H1 (cell line): ENCODE results near the gene RPGR. TPM values are rescaled to one million over a fixed set of nuclear protein-coding genes. Genes with fewer than 3 reads are reported as not detected.

Source experiments
- CTCF ChIA-PET: fragments of 300-600 bp; sonication (Branson Sonifier 250); formaldehyde crosslinking; loops from one replicate; lab custom pipeline; 2021; ENCODE audit not compliant: partially characterized antibody; lab: Charles Lee
- POLR2A ChIA-PET: fragments of 300-600 bp; sonication (Branson Sonifier 250); formaldehyde crosslinking; loops from one replicate; lab custom pipeline; 2021; ENCODE audit warnings: inconsistent platforms; ENCODE audit not compliant: partially characterized antibody; lab: Charles Lee
- DNase-seq, 2 experiments: peaks; one replicate each; pipeline versions ENCODE4 v3.0.0 to v3.0.0-alpha.2; 2010 to 2022; ENCODE audit warnings: low spot score in 2 of 2, low read depth in 1 of 2, mixed read lengths in 1 of 2
- FAIRE-seq: peaks from 2 replicates; lab custom pipeline; 2011; peaks lifted over from hg19 to GRCh38; lab: Jason Lieb, UNC
- H2AFZ ChIP-seq: 2 replicates; pipeline ENCODE4 v1.8.1; 2012; ENCODE audit warnings: low read length, inconsistent platforms
- H2AK5ac ChIP-seq: 2 replicates; pipeline ENCODE4 v1.6.1; 2013; ENCODE audit warnings: low read depth, low read length
- H2BK120ac ChIP-seq: replicated peaks from 2 replicates; pipeline ENCODE3; 2013; ENCODE audit warnings: low read depth, low read length, inconsistent platforms
- H2BK12ac ChIP-seq: 2 replicates; pipeline ENCODE4 v1.6.1; 2013; ENCODE audit warnings: low read depth, low read length
- H2BK15ac ChIP-seq: 2 replicates; pipeline ENCODE4 v1.6.1; 2013; ENCODE audit warnings: low read length
- H2BK20ac ChIP-seq: 2 replicates; pipeline ENCODE4 v1.6.1; 2013; ENCODE audit warnings: low read length
- H2BK5ac ChIP-seq: 2 replicates; pipeline ENCODE4 v1.6.1; 2013; ENCODE audit warnings: low read depth, low read length
- H3K14ac ChIP-seq: 2 replicates; pipeline ENCODE4 v1.6.1; 2013; ENCODE audit warnings: inconsistent platforms; ENCODE audit not compliant: insufficient read length
- H3K18ac ChIP-seq: 2 replicates; pipeline ENCODE4 v1.6.1; 2013; ENCODE audit warnings: low read length; ENCODE audit errors: extremely low read depth
- H3K23ac ChIP-seq: 2 replicates; pipeline ENCODE4 v1.6.1; 2013; ENCODE audit warnings: inconsistent platforms; ENCODE audit not compliant: insufficient read length
- H3K23me2 ChIP-seq: 2 replicates; pipeline ENCODE4 v1.6.1; 2013; ENCODE audit warnings: low read depth, low read length
- H3K27ac ChIP-seq: 2 replicates; pipeline ENCODE4 v1.6.1; 2011; ENCODE audit warnings: low read depth, low read length, inconsistent platforms
- H3K27me3 ChIP-seq, 4 experiments: replicated peaks in 1 of 4; 1 replicate in 1 of 4; 2 replicates in 3 of 4; pipeline versions ENCODE4 v1.6.1 to v1.8.1; 2011 to 2013; ENCODE audit warnings: low read length in 3 of 4, mild to moderate bottlenecking in 3 of 4, inconsistent platforms in 2 of 4, mixed read lengths in 2 of 4, moderate library complexity in 1 of 4; ENCODE audit not compliant: control insufficient read depth in 3 of 4, insufficient read depth in 3 of 4; ENCODE audit errors: extremely low read depth in 1 of 4
- H3K36me3 ChIP-seq, 4 experiments: 2 replicates each; pipeline versions ENCODE4 v1.6.1 to v1.8.1; 2011 to 2013; ENCODE audit warnings: mild to moderate bottlenecking in 4 of 4, low read length in 3 of 4, moderate library complexity in 2 of 4, control low read depth in 1 of 4, inconsistent platforms in 1 of 4; ENCODE audit not compliant: insufficient read depth in 4 of 4, control insufficient read depth in 2 of 4
- H3K4ac ChIP-seq: replicated peaks from 2 replicates; pipeline ENCODE3; 2013; ENCODE audit warnings: low read length, low read depth, mixed read lengths, inconsistent platforms; ENCODE audit not compliant: insufficient read length
- H3K4me1 ChIP-seq, 4 experiments: replicated peaks in 1 of 4; 1 replicate in 1 of 4; 2 replicates in 3 of 4; pipeline versions ENCODE4 v1.6.1 to v1.8.1; 2011 to 2013; ENCODE audit warnings: low read length in 3 of 4, inconsistent platforms in 2 of 4, mixed read lengths in 1 of 4; ENCODE audit not compliant: insufficient read depth in 4 of 4, control insufficient read depth in 3 of 4
- H3K4me2 ChIP-seq, 2 experiments: 2 replicates each; pipeline versions ENCODE4 v1.6.1 to v1.8.1; 2011 to 2013; ENCODE audit warnings: low read depth in 2 of 2, low read length in 2 of 2, control low read depth in 1 of 2, inconsistent platforms in 1 of 2, mild to moderate bottlenecking in 1 of 2; ENCODE audit not compliant: insufficient read depth in 1 of 2
- H3K4me3 ChIP-seq, 4 experiments: fragments of 200-600, 300-600 bp in 1 of 4; sonication (generic), shearing (Covaris generic), sonication (Bioruptor Twin) in 1 of 4; 2 replicates each; pipeline versions ENCODE4 v1.5.1 to v1.8.1; 2011 to 2016; ENCODE audit warnings: low read length in 4 of 4, low read depth in 3 of 4, control low read depth in 2 of 4, inconsistent platforms in 2 of 4, mild to moderate bottlenecking in 2 of 4, mixed read lengths in 1 of 4, moderate library complexity in 1 of 4; ENCODE audit not compliant: insufficient read depth in 2 of 4; ENCODE audit errors: extremely low read depth in 1 of 4
- H3K56ac ChIP-seq: replicated peaks from 2 replicates; pipeline ENCODE3; 2013; ENCODE audit warnings: low read depth, mild to moderate bottlenecking, mixed read lengths, low read length, inconsistent platforms; ENCODE audit not compliant: insufficient read length
- H3K79me1 ChIP-seq: 2 replicates; pipeline ENCODE4 v1.6.1; 2013; ENCODE audit warnings: low read depth, low read length, control low read depth
- H3K79me2 ChIP-seq, 2 experiments: 2 replicates each; pipeline versions ENCODE4 v1.6.1 to v1.8.1; 2012 to 2013; ENCODE audit warnings: low read length in 2 of 2, mild to moderate bottlenecking in 2 of 2, inconsistent platforms in 1 of 2; ENCODE audit not compliant: insufficient read depth in 2 of 2, control insufficient read depth in 1 of 2
- H3K9ac ChIP-seq, 4 experiments: replicated peaks in 1 of 4; 1 replicate in 1 of 4; 2 replicates in 3 of 4; pipeline versions ENCODE4 v1.6.1 to v1.8.1; 2011 to 2013; ENCODE audit warnings: low read depth in 3 of 4, low read length in 3 of 4, control low read depth in 2 of 4, mild to moderate bottlenecking in 2 of 4, moderate library complexity in 2 of 4, inconsistent platforms in 1 of 4; ENCODE audit errors: extremely low read depth in 1 of 4
- H3K9me3 ChIP-seq, 2 experiments: 2 replicates each; pipeline versions ENCODE4 v1.6.1 to v1.8.1; 2012 to 2013; ENCODE audit warnings: mild to moderate bottlenecking in 2 of 2, moderate library complexity in 2 of 2, control low read depth in 1 of 2, inconsistent platforms in 1 of 2, low read depth in 1 of 2, low read length in 1 of 2, mixed read lengths in 1 of 2; ENCODE audit not compliant: insufficient read depth in 2 of 2
- H4K20me1 ChIP-seq, 2 experiments: replicated peaks in 1 of 2; 2 replicates each; pipeline versions ENCODE3 to v1.8.1; 2011 to 2013; ENCODE audit warnings: inconsistent platforms in 2 of 2, low read length in 2 of 2, mild to moderate bottlenecking in 1 of 2; ENCODE audit not compliant: insufficient read depth in 2 of 2, control insufficient read depth in 1 of 2
- H4K5ac ChIP-seq: 2 replicates; pipeline ENCODE4 v1.6.1; 2013; ENCODE audit warnings: low read length, low read depth, mixed read lengths, inconsistent platforms; ENCODE audit not compliant: insufficient read length
- H4K8ac ChIP-seq: 2 replicates; pipeline ENCODE4 v1.8.0; 2013; ENCODE audit warnings: mild to moderate bottlenecking, moderate library complexity, low read length, inconsistent platforms; ENCODE audit not compliant: insufficient read depth; ENCODE audit errors: extremely low read depth
- H4K91ac ChIP-seq: replicated peaks from 2 replicates; pipeline ENCODE3; 2013; ENCODE audit warnings: low read length, mixed read lengths, inconsistent platforms; ENCODE audit not compliant: insufficient read length
- ASH2L ChIP-seq: fragments of 200-600, 300-600 bp; sonication (generic); IDR thresholded peaks from one replicate; pipeline ENCODE4 v1.7.1; 2017; ENCODE audit warnings: low read length
- BRCA1 ChIP-seq: IDR thresholded peaks from 2 replicates; pipeline ENCODE4 v1.6.1; 2012; ENCODE audit warnings: low read depth, low read length, improper control_type of control experiment
- CEBPB ChIP-seq: IDR thresholded peaks from 2 replicates; pipeline ENCODE4 v1.6.1; 2012; ENCODE audit warnings: low read depth, low read length
- FOSL1 ChIP-seq: IDR thresholded peaks from 2 replicates; pipeline ENCODE4 v1.6.1; 2011; ENCODE audit warnings: mild to moderate bottlenecking, low read depth, low read length, moderate library complexity; ENCODE audit not compliant: insufficient read depth
- GABPA ChIP-seq: IDR thresholded peaks from 2 replicates; pipeline ENCODE4 v1.6.1; 2011; ENCODE audit warnings: mild to moderate bottlenecking, low read length, moderate library complexity, borderline replicate concordance; ENCODE audit not compliant: insufficient read depth
- HDAC6 ChIP-seq: IDR thresholded peaks from one replicate; pipeline ENCODE4 v1.7.1; 2012; ENCODE audit warnings: low read depth, mild to moderate bottlenecking, inconsistent platforms, low read length, moderate library complexity
- JUN ChIP-seq: IDR thresholded peaks from 2 replicates; pipeline ENCODE4 v1.6.1; 2011; ENCODE audit warnings: low read depth, mild to moderate bottlenecking, improper control_type of control experiment, low read length
- KDM5A ChIP-seq: fragments of 200-600 bp; IDR thresholded peaks from 2 replicates; pipeline ENCODE4 v1.7.1; 2012; ENCODE audit warnings: mild to moderate bottlenecking, low read length, inconsistent platforms, mixed read lengths
- POLR2AphosphoS5 ChIP-seq: IDR thresholded peaks from 2 replicates; pipeline ENCODE4 v1.6.1; 2011; ENCODE audit warnings: low read depth, low read length
- RXRA ChIP-seq: IDR thresholded peaks from 2 replicates; pipeline ENCODE4 v1.6.1; 2011; ENCODE audit warnings: low read depth, mild to moderate bottlenecking, low read length, moderate library complexity; ENCODE audit not compliant: insufficient read depth
- SP1 ChIP-seq: IDR thresholded peaks from 2 replicates; pipeline ENCODE4 v1.6.1; 2011; ENCODE audit warnings: low read depth, low read length
- SUZ12 ChIP-seq: fragments of 200-600 bp; sonication (generic); IDR thresholded peaks from 2 replicates; pipeline ENCODE4 v1.6.1; 2012; ENCODE audit warnings: mild to moderate bottlenecking, inconsistent platforms, low read length, moderate library complexity, mixed read lengths
- YY1 ChIP-seq: IDR thresholded peaks from 2 replicates; pipeline ENCODE4 v1.6.1; 2011; ENCODE audit warnings: low read depth, mild to moderate bottlenecking, low read length
- WGBS, 2 experiments: shearing (Covaris generic) in 1 of 2; methylation state at CpG; one replicate each; pipeline versions ENCODE4 v1.1.6 to v1.1.7; 2013 to 2015; ENCODE audit warnings: low lambda C conversion rate in 2 of 2, mixed read lengths in 2 of 2, inconsistent platforms in 1 of 2, low coverage in 1 of 2, missing lambda C conversion rate in 1 of 2; ENCODE audit not compliant: insufficient replicate concordance in 2 of 2, insufficient coverage in 1 of 2, insufficient read length in 1 of 2; ENCODE audit errors: extremely low coverage in 1 of 2, missing lambda C conversion rate in 1 of 2; 5-methylcytosine and 5-hydroxymethylcytosine counted together
- polyA plus RNA-seq, 7 experiments: library from polyadenylated mRNA; depleted of rRNA in 3 of 7; stranded (reverse) in 5 of 7; unstranded in 2 of 7; fragments of >200 nt in 5 of 7; fragments of 200-250 nt in 2 of 7; gene quantifications; 1 replicate in 5 of 7; 2 replicates in 1 of 7; 4 replicates in 1 of 7; pipeline versions ENCODE4 v1.2.1 to v1.2.3, GENCODE V29; 2011 to 2013; ENCODE audit warnings: missing spikeins in 2 of 7, mixed read lengths in 2 of 7
- total RNA-seq: library from RNA; stranded (reverse); fragmentation: NEBNext Ultra II Directional; extraction: Animal tissue kit (Norgen Biotek cat#: 25700); gene quantifications from 2 replicates; pipeline ENCODE4 v1.2.1, GENCODE V29; 2021
- TF ChIP-seq, protein P1 (sequence below): IDR thresholded peaks from 2 replicates; pipeline ENCODE4 v1.6.1; 2011; ENCODE audit warnings: low read length, improper control_type of control experiment
- TF ChIP-seq, protein P2 (sequence below): IDR thresholded peaks from 2 replicates; pipeline ENCODE4 v1.6.1; 2012; ENCODE audit warnings: inconsistent platforms

The RPGR gene
- total and polyA plus RNA-seq, 2 of the 8 experiments (the other 6 are each of a cell fraction or from before 2014, with no cell fraction given): 1.6 to 10.0 TPM

DNA sequence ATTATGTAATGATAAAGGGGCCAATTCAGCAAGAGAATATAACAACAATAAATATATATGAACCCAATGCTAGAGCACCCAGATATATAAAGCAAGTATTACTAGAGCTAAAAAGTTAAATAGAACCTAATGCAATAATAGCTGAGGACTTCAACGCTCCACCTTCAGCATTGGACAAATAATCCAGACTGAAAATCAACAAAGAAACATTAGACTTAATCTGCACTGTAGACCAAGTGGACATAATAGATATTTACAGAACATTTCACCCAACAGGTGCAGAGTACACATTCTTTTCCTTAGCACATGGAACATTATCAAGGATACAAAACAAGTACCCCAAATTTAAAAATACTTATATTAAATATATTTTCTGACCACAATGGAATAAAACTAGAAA, 49.4 kb upstream of the RPGR start:
- no peak overlapping the region for H3K4me2 ChIP-seq
- no peak overlapping the region for H2AFZ ChIP-seq
- no peaks in the 10 kb centered on the region for H3K79me2 ChIP-seq
- H3K27ac ChIP-seq: no peak overlapping the region
- H3K9ac ChIP-seq: no peak overlapping the region
- H3K27me3 ChIP-seq: no peaks in the 10 kb centered on the region
- H3K14ac ChIP-seq: no peak overlapping the region
- no peaks in the 10 kb centered on the region for H4K20me1 ChIP-seq
- no peak overlapping the region for H4K91ac ChIP-seq
- ChIA-PET POLR2A (no interaction called here), CTCF (interaction anchor here (1.2 kb wide), 1 partner anchor 98 kb away, joined by 4 read pairs; no protein-coding TSS in a partner anchor)
- no peak for FAIRE-seq
- H3K56ac ChIP-seq: no peak overlapping the region
- H3K79me1 ChIP-seq: no peaks in the 10 kb centered on the region
- no peak overlapping the region for H4K8ac ChIP-seq
- WGBS, 2 experiments: 91% methylated on average over 1 of the region's 1 CpG; no CpG with 5 or more reads in 1 of the 2 experiments
- H2BK120ac ChIP-seq: no peak overlapping the region
- H2AK5ac ChIP-seq: no peak overlapping the region
- DNase-seq: no peak
- no peaks in the 10 kb centered on the region for H3K23me2 ChIP-seq
- H2BK5ac ChIP-seq: no peak overlapping the region
- no peak overlapping the region for H3K18ac ChIP-seq
- H4K5ac ChIP-seq: no peak overlapping the region
- no peaks in the 10 kb centered on the region for H3K4me1 ChIP-seq
- H2BK15ac ChIP-seq: no peak overlapping the region
- H3K23ac ChIP-seq: no peak overlapping the region
- H2BK20ac ChIP-seq: no peak overlapping the region
- H3K4me3 ChIP-seq: no peak overlapping the region
- H3K36me3 ChIP-seq: no peaks in the 10 kb centered on the region
- no peak overlapping the region for H3K4ac ChIP-seq
- H3K9me3 ChIP-seq: no peaks in the 10 kb centered on the region
- H2BK12ac ChIP-seq: no peak overlapping the region
- TF ChIP-seq JUN (no peak), YY1 (no peak), GABPA (no peak), SP1 (no peak), RXRA (no peak), CEBPB (no peak), FOSL1 (no peak), POLR2AphosphoS5 (no peak), SUZ12 (no peak), ASH2L (no peak), HDAC6 (no peak), KDM5A (no peak), BRCA1 (no peak)
- TF ChIP-seq, protein P1, sequence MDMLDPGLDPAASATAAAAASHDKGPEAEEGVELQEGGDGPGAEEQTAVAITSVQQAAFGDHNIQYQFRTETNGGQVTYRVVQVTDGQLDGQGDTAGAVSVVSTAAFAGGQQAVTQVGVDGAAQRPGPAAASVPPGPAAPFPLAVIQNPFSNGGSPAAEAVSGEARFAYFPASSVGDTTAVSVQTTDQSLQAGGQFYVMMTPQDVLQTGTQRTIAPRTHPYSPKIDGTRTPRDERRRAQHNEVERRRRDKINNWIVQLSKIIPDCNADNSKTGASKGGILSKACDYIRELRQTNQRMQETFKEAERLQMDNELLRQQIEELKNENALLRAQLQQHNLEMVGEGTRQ: no peak
- TF ChIP-seq, protein P2, sequence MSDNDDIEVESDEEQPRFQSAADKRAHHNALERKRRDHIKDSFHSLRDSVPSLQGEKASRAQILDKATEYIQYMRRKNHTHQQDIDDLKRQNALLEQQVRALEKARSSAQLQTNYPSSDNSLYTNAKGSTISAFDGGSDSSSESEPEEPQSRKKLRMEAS: no peak
